Small intestine (tissue), 7 donors: ENCODE data around the gene ITM2C. TPM values are rescaled to one million over a fixed set of nuclear protein-coding genes. Genes with fewer than 3 reads are reported as not detected.
A peak's percentile ranks its signal among the peaks of the same experiment; 100 is the strongest.

Experiments
- DNase-seq, 2 donors: peaks; one replicate each; pipeline versions ENCODE4 v3.0.0 to v3.0.0-alpha.2; 2013
- FAIRE-seq: peaks from 2 replicates; lab custom pipeline; 2012; peaks lifted over from hg19 to GRCh38; lab: Jason Lieb, UNC
- H3K27ac ChIP-seq, 3 donors: one replicate each; pipeline ENCODE4 v1.5.1; 2013; ENCODE audit warnings: low read length in 2 of 3, mild to moderate bottlenecking in 2 of 3, control low read depth in 1 of 3, inconsistent platforms in 1 of 3, low read depth in 1 of 3, moderate library complexity in 1 of 3
- H3K27me3 ChIP-seq, 3 donors: one replicate each; pipeline ENCODE4 v1.6.1; 2013; ENCODE audit warnings: low read length in 3 of 3, inconsistent platforms in 1 of 3; ENCODE audit not compliant: control insufficient read depth in 3 of 3, insufficient read depth in 3 of 3
- H3K36me3 ChIP-seq, 3 donors: one replicate each; pipeline ENCODE4 v1.6.1; 2013; ENCODE audit warnings: low read length in 3 of 3, inconsistent platforms in 1 of 3, low read depth in 1 of 3, mild to moderate bottlenecking in 1 of 3, moderate library complexity in 1 of 3; ENCODE audit not compliant: control insufficient read depth in 3 of 3, insufficient read depth in 2 of 3
- H3K4me1 ChIP-seq, 3 donors: one replicate each; pipeline ENCODE4 v1.6.1; 2013; ENCODE audit warnings: low read length in 2 of 3, inconsistent platforms in 1 of 3, low read depth in 1 of 3, mild to moderate bottlenecking in 1 of 3, moderate library complexity in 1 of 3; ENCODE audit not compliant: control insufficient read depth in 3 of 3, insufficient read depth in 2 of 3
- H3K4me3 ChIP-seq, 3 donors: one replicate each; pipeline ENCODE4 v1.5.1; 2013; ENCODE audit warnings: low read length in 3 of 3, control low read depth in 1 of 3, inconsistent platforms in 1 of 3, low read depth in 1 of 3, mild to moderate bottlenecking in 1 of 3, moderate library complexity in 1 of 3
- H3K9me3 ChIP-seq, 2 donors: one replicate each; pipeline ENCODE4 v1.6.1; 2013; ENCODE audit warnings: low read depth in 1 of 2, low read length in 1 of 2; ENCODE audit not compliant: control insufficient read depth in 2 of 2, insufficient read depth in 1 of 2
- WGBS, 3 donors: extraction: QIAGEN DNeasy Blood & Tissue Kit; methylation state at CpG; one replicate each; pipeline ENCODE4 v1.1.7; 2013; 5-methylcytosine and 5-hydroxymethylcytosine counted together
- polyA plus RNA-seq, 4 donors: library from polyadenylated mRNA; stranded (reverse) in 3 of 4; unstranded in 1 of 4; fragments of 200-250 nt in 3 of 4; fragments of 120-200 nt in 1 of 4; gene quantifications; one replicate each; pipeline versions ENCODE4 v1.2.1 to v1.2.3, GENCODE V29; 2013
- donor health status: healthy with polysubstance abuse.
- donor health status: control.
- donor health status: control.
- donor health status: Bipolar disorder and iron deficiency.
- donor health status: healthy.

ITM2C gene
- polyA plus RNA-seq, 4 donors, result 38.9 to 455 (median 168) TPM

DNA sequence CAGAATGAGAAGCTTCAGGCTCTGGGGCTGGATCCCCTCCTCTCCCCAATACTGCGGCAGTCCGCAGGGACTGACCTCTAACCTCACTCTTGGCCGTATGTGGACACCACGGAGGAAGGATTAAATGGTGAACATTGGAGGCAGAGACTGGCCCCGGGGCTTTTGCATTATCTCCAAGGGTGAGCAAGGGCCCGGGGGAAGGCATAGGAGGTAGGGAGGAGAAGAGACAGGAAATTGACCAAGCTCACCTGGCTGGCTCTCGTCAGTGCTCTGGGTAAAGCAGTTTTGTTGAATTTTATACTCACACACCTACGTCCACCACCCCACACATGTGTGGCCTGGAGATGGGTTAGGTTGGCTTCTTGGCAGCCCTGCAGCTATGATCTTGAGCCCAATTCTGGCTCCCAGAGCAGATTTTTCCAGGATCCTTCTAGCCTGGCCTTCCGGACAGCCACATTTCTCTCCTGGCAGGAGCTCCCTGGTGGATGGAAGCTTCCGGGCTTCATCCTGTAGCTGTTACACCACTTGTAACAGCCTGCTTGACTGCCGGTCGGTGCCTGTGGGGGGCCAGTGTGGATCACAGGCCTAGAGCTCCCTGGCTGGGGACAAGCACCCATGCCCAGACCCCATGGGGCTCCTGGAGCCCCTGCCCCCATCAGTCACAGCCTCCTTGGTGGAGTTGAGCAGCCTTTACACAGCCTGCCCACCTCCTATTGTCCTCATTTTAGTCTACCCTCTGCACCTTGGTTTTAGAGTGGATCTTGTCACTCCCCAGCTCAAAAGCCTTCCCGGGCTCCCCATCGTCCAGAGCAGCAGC, 7.6 kb downstream of the ITM2C start:
- DNase-seq (no peak), FAIRE-seq (no peak)
- H3K4me1 ChIP-seq, result peaks cover 0 to 72% (median 7%) of the 10 kb centered on the region in 3 donors
- no peak overlapping the region for H3K4me3 ChIP-seq
- H3K27me3 ChIP-seq, result no peaks in the 10 kb centered on the region
- peaks cover 0 to 96% (median 3%) of the 10 kb centered on the region in 3 donors for H3K36me3 ChIP-seq
- 84 to 90% (median 89%) methylated on average over 14 of the region's 14 CpGs for WGBS, 3 donors
- H3K9me3 ChIP-seq, result no peaks in the 10 kb centered on the region
- peak overlapping the region in 2 of 3 donors; percentile 32 to 65 for H3K27ac ChIP-seq

DNA sequence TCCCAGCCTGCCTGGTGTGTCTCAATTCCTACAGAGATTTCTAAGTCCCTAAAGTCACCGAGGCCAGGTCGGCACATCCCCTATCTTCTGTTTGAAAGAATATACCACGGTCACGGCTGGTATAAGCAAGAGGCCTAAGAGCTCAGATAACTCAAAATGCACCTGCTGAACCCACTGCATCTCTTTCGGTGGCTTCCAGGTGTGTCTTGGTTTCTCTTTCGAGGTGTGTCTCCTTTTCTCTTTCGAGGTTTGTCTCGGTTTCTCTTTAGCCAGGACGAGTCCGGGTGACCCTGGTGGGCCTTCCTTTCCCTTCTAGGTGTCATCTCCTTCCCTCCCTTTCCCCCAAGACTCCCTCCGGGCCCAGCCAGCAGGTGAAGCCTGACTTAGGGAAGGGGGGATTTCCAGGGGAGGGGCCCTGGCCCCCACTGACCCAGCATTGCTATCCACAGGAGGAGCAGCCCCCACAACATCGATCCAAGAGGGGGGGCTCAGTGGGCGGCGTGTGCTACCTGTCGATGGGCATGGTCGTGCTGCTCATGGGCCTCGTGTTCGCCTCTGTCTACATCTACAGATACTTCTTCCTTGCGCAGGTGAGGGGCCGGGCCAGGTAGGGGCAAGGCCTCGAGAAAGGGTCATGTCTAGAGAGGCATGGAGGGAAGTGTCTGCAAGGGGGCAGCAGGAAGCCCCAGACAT, 8.4 kb downstream of the ITM2C start:
- Histone ChIP-seq H3K27ac (peak overlapping the region in 2 of 3 donors; percentile 32 to 75), H3K36me3 (peaks cover 2 to 97% (median 3%) of the 10 kb centered on the region in 3 donors), H3K9me3 (no peaks in the 10 kb centered on the region), H3K4me3 (no peak overlapping the region), H3K4me1 (peaks cover 0 to 74% (median 12%) of the 10 kb centered on the region in 3 donors), H3K27me3 (no peaks in the 10 kb centered on the region)
- FAIRE-seq (no peak), DNase-seq (peak in 1 of 2 donors; percentile 55)
- 55 to 72% (median 56%) methylated on average over 21 of the region's 21 CpGs for WGBS, 3 donors

DNA sequence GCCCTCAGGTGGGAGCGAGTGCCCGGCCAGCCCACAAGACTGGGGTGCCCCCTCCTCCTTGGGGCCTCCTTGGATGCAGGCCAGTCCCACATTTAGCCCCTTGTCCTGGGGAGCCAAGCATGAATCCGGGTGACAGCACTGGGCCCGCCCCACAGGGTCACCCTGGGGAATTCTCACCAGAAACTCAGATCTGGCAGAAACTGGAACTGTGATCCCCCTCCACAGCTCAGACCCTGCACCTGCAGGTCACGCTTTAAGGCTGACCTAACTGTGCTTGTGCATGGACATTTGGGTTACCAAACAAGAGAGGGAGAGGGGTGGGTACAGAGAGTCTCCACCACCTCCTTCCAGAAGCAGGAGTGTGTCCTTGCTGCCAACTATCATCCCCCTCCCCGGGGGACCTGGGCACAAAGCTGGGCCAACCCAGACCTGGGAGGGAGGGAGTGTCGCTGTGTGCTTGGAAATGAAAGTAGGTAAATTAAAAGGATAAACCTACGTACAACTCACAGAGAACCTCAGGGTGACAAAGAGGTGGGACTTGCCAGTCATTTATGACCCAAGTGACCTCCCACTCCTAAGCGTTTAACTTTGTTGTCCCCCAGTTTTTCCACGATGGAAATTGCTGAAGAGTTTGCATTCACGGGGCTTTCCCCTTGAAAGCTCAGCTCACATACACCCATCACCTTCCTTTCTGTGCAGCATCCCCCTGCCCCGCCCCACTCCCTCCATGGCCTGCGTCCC, 9.1 kb downstream of the ITM2C start:
- Histone ChIP-seq H3K27me3 (no peaks in the 10 kb centered on the region), H3K4me3 (no peak overlapping the region), H3K27ac (peak overlapping the region in 1 of 3 donors; percentile 75), H3K36me3 (peaks cover 3 to 98% (median 3%) of the 10 kb centered on the region in 3 donors), H3K4me1 (peaks cover 0 to 74% (median 14%) of the 10 kb centered on the region in 3 donors), H3K9me3 (no peaks in the 10 kb centered on the region)
- WGBS, 3 donors, result 73 to 79% (median 77%) methylated on average over 13 of the region's 13 CpGs
- FAIRE-seq, result no peak
- no peak for DNase-seq

DNA sequence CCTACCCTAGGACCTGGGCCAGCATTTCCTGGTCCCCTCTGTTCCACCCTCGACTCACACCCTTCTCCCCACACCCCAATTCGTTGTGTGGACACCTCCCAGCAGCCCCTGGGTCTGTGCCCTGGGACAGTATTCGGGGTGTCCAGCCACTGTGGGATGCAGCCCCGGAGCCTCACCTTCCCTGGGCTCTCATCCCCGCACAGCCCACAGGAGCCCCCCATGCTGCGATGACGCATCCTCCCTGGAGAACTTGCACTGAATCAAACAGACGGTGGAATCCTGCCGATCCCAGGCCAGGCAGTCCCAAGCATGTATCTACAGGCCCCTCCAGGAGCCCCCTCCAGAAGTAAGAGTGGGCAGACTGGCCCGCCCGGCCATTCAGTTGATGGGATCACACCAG, 9.7 kb downstream of the ITM2C start:
- H3K9me3 ChIP-seq, result no peaks in the 10 kb centered on the region
- DNase-seq (no peak), FAIRE-seq (no peak)
- H3K36me3 ChIP-seq, result peaks cover 3 to 99% (median 3%) of the 10 kb centered on the region in 3 donors
- 87 to 92% (median 90%) methylated on average over 11 of the region's 11 CpGs for WGBS, 3 donors
- H3K27ac ChIP-seq, result peak overlapping the region in 1 of 3 donors; percentile 41
- no peaks in the 10 kb centered on the region for H3K27me3 ChIP-seq
- no peak overlapping the region for H3K4me3 ChIP-seq
- H3K4me1 ChIP-seq, result peaks cover 0 to 74% (median 14%) of the 10 kb centered on the region in 3 donors

DNA sequence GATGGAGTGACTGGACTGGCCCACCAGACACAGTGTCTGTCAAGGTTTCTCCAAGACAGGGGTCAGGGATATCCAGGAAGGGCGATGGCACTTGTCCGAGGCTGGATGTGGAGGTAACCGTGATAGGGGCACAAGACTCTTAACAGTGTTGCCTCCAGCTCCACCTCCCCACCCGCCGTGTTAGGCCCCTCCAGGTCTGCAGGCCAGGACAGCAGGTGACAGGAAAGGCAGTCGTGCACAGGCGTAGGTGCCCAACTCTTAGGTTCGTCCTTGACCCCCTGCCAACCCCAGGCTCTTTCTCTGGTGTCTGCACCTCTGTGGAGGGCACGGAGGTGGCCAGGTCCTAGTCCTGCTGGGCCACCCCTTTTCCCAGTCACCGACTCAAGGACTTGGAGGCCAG, 10.1 kb downstream of the ITM2C start:
- DNase-seq (no peak), FAIRE-seq (no peak)
- peak overlapping the region in 1 of 3 donors; percentile 41 for H3K27ac ChIP-seq
- H3K4me3 ChIP-seq, result no peak overlapping the region
- no peaks in the 10 kb centered on the region for H3K27me3 ChIP-seq
- WGBS, 3 donors, result 95 to 97% (median 95%) methylated on average over 10 of the region's 10 CpGs
- H3K36me3 ChIP-seq, result peaks cover 3 to 97% (median 3%) of the 10 kb centered on the region in 3 donors
- no peaks in the 10 kb centered on the region for H3K9me3 ChIP-seq
- peaks cover 0 to 72% (median 12%) of the 10 kb centered on the region in 3 donors for H3K4me1 ChIP-seq

DNA sequence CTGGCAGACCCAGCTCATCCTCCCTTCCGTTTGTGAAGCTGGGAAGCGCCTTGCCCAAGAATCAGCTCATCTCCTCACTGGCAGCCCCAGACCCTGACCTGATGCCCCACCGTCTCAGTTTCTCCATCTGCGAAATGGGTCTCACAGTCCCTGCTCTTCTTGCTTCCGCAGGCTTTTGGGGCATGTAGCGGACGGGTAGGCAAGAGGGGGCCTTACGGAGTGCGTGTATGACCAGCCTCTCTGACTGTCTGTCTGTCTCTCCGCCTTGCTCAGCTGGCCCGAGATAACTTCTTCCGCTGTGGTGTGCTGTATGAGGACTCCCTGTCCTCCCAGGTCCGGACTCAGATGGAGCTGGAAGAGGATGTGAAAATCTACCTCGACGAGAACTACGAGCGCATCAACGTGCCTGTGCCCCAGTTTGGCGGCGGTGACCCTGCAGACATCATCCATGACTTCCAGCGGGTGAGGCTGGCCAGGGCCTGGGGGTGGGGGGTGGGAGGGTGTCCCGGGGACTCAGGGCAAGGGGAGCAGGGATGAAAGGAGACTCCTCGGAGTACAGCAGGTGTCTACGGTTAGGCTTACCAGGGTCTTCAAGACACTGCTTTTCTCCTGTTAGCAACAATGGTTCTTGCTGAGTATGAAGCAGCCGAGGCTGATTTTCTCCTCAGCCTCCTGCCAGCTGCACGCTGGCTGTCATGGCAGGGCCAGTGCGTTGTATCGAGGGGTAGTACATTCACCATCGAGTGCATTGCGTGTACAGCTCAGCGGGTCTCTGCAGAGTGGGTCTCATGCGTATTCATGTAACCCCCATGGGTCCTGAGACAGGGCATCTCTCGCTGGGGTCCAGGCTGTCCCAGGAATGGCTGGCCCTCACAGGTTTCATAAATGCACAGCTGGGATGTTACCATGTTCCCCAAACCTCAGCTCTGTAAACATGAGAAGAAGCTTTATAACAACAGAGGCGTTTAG, 10.9 kb downstream of the ITM2C start:
- Histone ChIP-seq H3K4me3 (no peak overlapping the region), H3K36me3 (peaks cover 3 to 90% (median 3%) of the 10 kb centered on the region in 3 donors), H3K4me1 (peaks cover 0 to 65% (median 8%) of the 10 kb centered on the region in 3 donors), H3K27ac (no peak overlapping the region), H3K9me3 (no peaks in the 10 kb centered on the region), H3K27me3 (no peaks in the 10 kb centered on the region)
- 94 to 95% (median 95%) methylated on average over 34 of the region's 34 CpGs for WGBS, 3 donors
- DNase-seq (no peak), FAIRE-seq (no peak)

DNA sequence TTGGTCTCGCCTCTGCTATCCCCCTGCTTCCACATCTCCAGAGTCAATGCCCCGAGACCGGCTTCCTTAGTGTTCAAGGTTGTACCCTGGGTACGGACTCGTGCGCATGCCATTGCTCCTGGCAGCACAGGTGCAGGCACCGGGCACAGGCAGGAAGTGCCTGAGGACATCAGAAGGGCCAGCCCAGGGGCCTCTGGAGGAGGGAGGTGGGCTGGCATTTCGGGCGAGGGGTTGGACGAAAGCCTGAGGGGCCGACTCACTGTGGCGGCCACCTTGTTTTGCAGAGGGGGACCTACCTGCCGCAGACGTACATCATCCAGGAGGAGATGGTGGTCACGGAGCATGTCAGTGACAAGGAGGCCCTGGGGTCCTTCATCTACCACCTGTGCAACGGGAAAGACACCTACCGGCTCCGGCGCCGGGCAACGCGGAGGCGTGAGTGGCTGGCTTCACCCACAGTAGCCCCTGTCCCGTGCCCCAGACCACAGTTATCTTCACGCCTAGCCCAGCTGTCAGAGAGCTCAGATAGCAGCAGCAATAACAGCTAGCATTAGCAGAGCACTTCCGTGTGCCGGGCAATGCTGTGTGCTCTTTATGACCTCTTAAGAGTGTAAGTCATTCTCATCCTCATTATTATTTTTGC, 12.5 kb downstream of the ITM2C start:
- Histone ChIP-seq H3K4me3 (no peak overlapping the region), H3K36me3 (peaks cover 3 to 79% (median 3%) of the 10 kb centered on the region in 3 donors), H3K27ac (peak overlapping the region; percentile 8 to 87 (median 72)), H3K4me1 (peaks cover 0 to 49% (median 7%) of the 10 kb centered on the region in 3 donors), H3K9me3 (no peaks in the 10 kb centered on the region), H3K27me3 (no peaks in the 10 kb centered on the region)
- WGBS, 3 donors, result 61 to 73% (median 73%) methylated on average over 27 of the region's 27 CpGs
- DNase-seq (peak in 1 of 2 donors; percentile 75), FAIRE-seq (no peak)
